ENCODE data around the gene CDC14C. TPM values are rescaled to one million over a fixed set of nuclear protein-coding genes. Genes with fewer than 3 reads are reported as not detected.
A peak's percentile ranks its signal among the peaks of the same experiment; 100 is the strongest.

CDC14C gene
- polyA plus RNA-seq (2013, experiment 1 of 2), result not detected
- not detected for polyA plus RNA-seq (2013, experiment 2 of 2)

- no peak within 1 kb of the TSS for H3K4me2 ChIP-seq (ENCODE audit: insufficient read depth, low read length, poor library complexity, severe bottlenecking)
- H3K36me3 ChIP-seq (replicated peaks in 1 of 2; ENCODE audit: control insufficient read depth in 2 of 2, insufficient read depth in 2 of 2, low read length in 2 of 2), result no peaks in the 10 kb centered on the region
- no peak within 1 kb of the TSS for H2BK15ac ChIP-seq (ENCODE audit: low read length)
- H3K14ac ChIP-seq (ENCODE audit: low read length), result no peak within 1 kb of the TSS
- no peak within 1 kb of the TSS for H3K4ac ChIP-seq (ENCODE audit: low read length)
- peaks cover 0 to under 1% of the 10 kb centered on the region in 2 donors for H3K9me3 ChIP-seq (replicated peaks in 1 of 2; ENCODE audit: control insufficient read depth in 2 of 2, insufficient read depth in 1 of 2, low read depth in 1 of 2, low read length in 2 of 2)
- DNase-seq (ENCODE audit: low spot score), result no peak
- H3K79me1 ChIP-seq (ENCODE audit: low read depth, low read length), result no peaks in the 10 kb centered on the region
- H3K18ac ChIP-seq (ENCODE audit: low read length), result no peak within 1 kb of the TSS
- H2AK5ac ChIP-seq (ENCODE audit: low read depth, low read length), result no peak within 1 kb of the TSS
- no peak within 1 kb of the TSS for H3K23ac ChIP-seq (ENCODE audit: low read depth, low read length, poor library complexity)
- H3K9ac ChIP-seq (ENCODE audit: low read depth, low read length, poor library complexity), result no peak within 1 kb of the TSS
- no peak within 1 kb of the TSS for H3K4me3 ChIP-seq (ENCODE audit: low read length in 2 of 2)
- no peak within 1 kb of the TSS for H2AFZ ChIP-seq (ENCODE audit: low read length)
- H3K27me3 ChIP-seq (ENCODE audit: control insufficient read depth in 3 of 3, insufficient read depth in 3 of 3, low read depth in 1 of 3, low read length in 3 of 3), result no peaks in the 10 kb centered on the region
- no peak within 1 kb of the TSS for H4K91ac ChIP-seq (ENCODE audit: low read depth, low read length, poor library complexity)
- no peak within 1 kb of the TSS for H2BK5ac ChIP-seq (ENCODE audit: low read length)
- no peak within 1 kb of the TSS for H4K8ac ChIP-seq (ENCODE audit: low read depth, low read length)
- H3K27ac ChIP-seq (replicated peaks; ENCODE audit: low read length), result no peak within 1 kb of the TSS
- H3K4me1 ChIP-seq (ENCODE audit: control insufficient read depth in 2 of 2, insufficient read depth in 1 of 2, low read depth in 1 of 2, low read length in 2 of 2), result no peaks in the 10 kb centered on the region
- WGBS, 2 donors (ENCODE audit: extremely low coverage in 2 of 2, insufficient read length in 2 of 2, insufficient replicate concordance in 1 of 2), result no CpG with 5 or more reads among the region's 46 CpGs
- no peak within 1 kb of the TSS for H2BK120ac ChIP-seq (ENCODE audit: low read depth, low read length)
- no peak within 1 kb of the TSS for H2BK12ac ChIP-seq (ENCODE audit: low read length)
Measured at GRCh38 chr7:48924433-48924832, at the start of gene CDC14C. Gene CDC14C (plus strand): TSS chr7:48924547. CDS start chr7:48924673, 126 bp downstream.

- H3K27me3 ChIP-seq (ENCODE audit: control insufficient read depth in 3 of 3, insufficient read depth in 3 of 3, low read depth in 1 of 3, low read length in 3 of 3), result no peaks in the 10 kb centered on the region
Measured at GRCh38 chr7:48875045-48875916, 49.1 kb upstream of the CDC14C start.

GRCh38 chr7:48876087-48876486, 48.3 kb upstream of the CDC14C start:
- H3K4ac ChIP-seq (ENCODE audit: low read length), result no peak overlapping the region
- H3K23ac ChIP-seq (ENCODE audit: low read depth, low read length, poor library complexity), result no peak overlapping the region
- H2BK15ac ChIP-seq (ENCODE audit: low read length), result no peak overlapping the region
- H3K4me1 ChIP-seq (ENCODE audit: control insufficient read depth in 2 of 2, insufficient read depth in 1 of 2, low read depth in 1 of 2, low read length in 2 of 2), result no peaks in the 10 kb centered on the region
- no peak overlapping the region for H3K27ac ChIP-seq (replicated peaks; ENCODE audit: low read length)
- no peak overlapping the region for H2BK5ac ChIP-seq (ENCODE audit: low read length)
- H3K36me3 ChIP-seq (replicated peaks in 1 of 2; ENCODE audit: control insufficient read depth in 2 of 2, insufficient read depth in 2 of 2, low read length in 2 of 2), result no peaks in the 10 kb centered on the region
- H3K9ac ChIP-seq (ENCODE audit: low read depth, low read length, poor library complexity), result no peak overlapping the region
- no peak overlapping the region for H2AFZ ChIP-seq (ENCODE audit: low read length)
- no CpG with 5 or more reads among the region's 3 CpGs for WGBS, 2 donors (ENCODE audit: extremely low coverage in 2 of 2, insufficient read length in 2 of 2, insufficient replicate concordance in 1 of 2)
- no peaks in the 10 kb centered on the region for H3K79me1 ChIP-seq (ENCODE audit: low read depth, low read length)
- H4K91ac ChIP-seq (ENCODE audit: low read depth, low read length, poor library complexity), result no peak overlapping the region
- H3K9me3 ChIP-seq (replicated peaks in 1 of 2; ENCODE audit: control insufficient read depth in 2 of 2, insufficient read depth in 1 of 2, low read depth in 1 of 2, low read length in 2 of 2), result no peaks in the 10 kb centered on the region
- H3K4me3 ChIP-seq (ENCODE audit: low read length in 2 of 2), result no peak overlapping the region
- H2BK12ac ChIP-seq (ENCODE audit: low read length), result no peak overlapping the region
- no peak overlapping the region for H4K8ac ChIP-seq (ENCODE audit: low read depth, low read length)
- no peak for DNase-seq (ENCODE audit: low spot score)
- no peak overlapping the region for H3K4me2 ChIP-seq (ENCODE audit: insufficient read depth, low read length, poor library complexity, severe bottlenecking)
- no peak overlapping the region for H3K18ac ChIP-seq (ENCODE audit: low read length)
- no peak overlapping the region for H3K14ac ChIP-seq (ENCODE audit: low read length)
- no peak overlapping the region for H2BK120ac ChIP-seq (ENCODE audit: low read depth, low read length)
- H3K27me3 ChIP-seq (ENCODE audit: control insufficient read depth in 3 of 3, insufficient read depth in 3 of 3, low read depth in 1 of 3, low read length in 3 of 3), result no peaks in the 10 kb centered on the region
- no peak overlapping the region for H2AK5ac ChIP-seq (ENCODE audit: low read depth, low read length)

More at GRCh38 chr7:48875045-48875916, 49.1 kb upstream of the CDC14C start:
- Histone ChIP-seq H3K27ac (replicated peaks; ENCODE audit: low read length) (no peak overlapping the region), H3K4me2 (ENCODE audit: insufficient read depth, low read length, poor library complexity, severe bottlenecking) (no peak overlapping the region), H2AK5ac (ENCODE audit: low read depth, low read length) (no peak overlapping the region), H2BK15ac (ENCODE audit: low read length) (no peak overlapping the region), H2BK5ac (ENCODE audit: low read length) (no peak overlapping the region), H3K36me3 (replicated peaks in 1 of 2; ENCODE audit: control insufficient read depth in 2 of 2, insufficient read depth in 2 of 2, low read length in 2 of 2) (no peaks in the 10 kb centered on the region), H2AFZ (ENCODE audit: low read length) (no peak overlapping the region), H2BK12ac (ENCODE audit: low read length) (no peak overlapping the region), H3K4me3 (ENCODE audit: low read length in 2 of 2) (no peak overlapping the region), H3K9ac (ENCODE audit: low read depth, low read length, poor library complexity) (no peak overlapping the region), H3K23ac (ENCODE audit: low read depth, low read length, poor library complexity) (no peak overlapping the region), H3K18ac (ENCODE audit: low read length) (no peak overlapping the region), H3K9me3 (replicated peaks in 1 of 2; ENCODE audit: control insufficient read depth in 2 of 2, insufficient read depth in 1 of 2, low read depth in 1 of 2, low read length in 2 of 2) (no peaks in the 10 kb centered on the region), H2BK120ac (ENCODE audit: low read depth, low read length) (no peak overlapping the region), H4K91ac (ENCODE audit: low read depth, low read length, poor library complexity) (no peak overlapping the region), H3K79me1 (ENCODE audit: low read depth, low read length) (no peaks in the 10 kb centered on the region), H4K8ac (ENCODE audit: low read depth, low read length) (no peak overlapping the region), H3K4ac (ENCODE audit: low read length) (no peak overlapping the region), H3K14ac (ENCODE audit: low read length) (no peak overlapping the region), H3K4me1 (ENCODE audit: control insufficient read depth in 2 of 2, insufficient read depth in 1 of 2, low read depth in 1 of 2, low read length in 2 of 2) (no peaks in the 10 kb centered on the region)
- peak; percentile 39 for DNase-seq (ENCODE audit: low spot score)
- no CpG with 5 or more reads among the region's 14 CpGs for WGBS, 2 donors (ENCODE audit: extremely low coverage in 2 of 2, insufficient read length in 2 of 2, insufficient replicate concordance in 1 of 2)

- Histone ChIP-seq H3K4me2 (ENCODE audit: insufficient read depth, low read length, poor library complexity, severe bottlenecking) (no peak overlapping the region), H4K8ac (ENCODE audit: low read depth, low read length) (no peak overlapping the region), H2BK5ac (ENCODE audit: low read length) (no peak overlapping the region), H4K91ac (ENCODE audit: low read depth, low read length, poor library complexity) (no peak overlapping the region), H3K27ac (replicated peaks; ENCODE audit: low read length) (no peak overlapping the region), H2AFZ (ENCODE audit: low read length) (no peak overlapping the region), H3K79me1 (ENCODE audit: low read depth, low read length) (no peaks in the 10 kb centered on the region), H2AK5ac (ENCODE audit: low read depth, low read length) (no peak overlapping the region), H3K9me3 (replicated peaks in 1 of 2; ENCODE audit: control insufficient read depth in 2 of 2, insufficient read depth in 1 of 2, low read depth in 1 of 2, low read length in 2 of 2) (no peaks in the 10 kb centered on the region), H3K4me1 (ENCODE audit: control insufficient read depth in 2 of 2, insufficient read depth in 1 of 2, low read depth in 1 of 2, low read length in 2 of 2) (no peaks in the 10 kb centered on the region), H2BK12ac (ENCODE audit: low read length) (no peak overlapping the region), H2BK120ac (ENCODE audit: low read depth, low read length) (no peak overlapping the region), H3K14ac (ENCODE audit: low read length) (no peak overlapping the region), H3K23ac (ENCODE audit: low read depth, low read length, poor library complexity) (no peak overlapping the region), H3K18ac (ENCODE audit: low read length) (no peak overlapping the region), H2BK15ac (ENCODE audit: low read length) (no peak overlapping the region), H3K27me3 (ENCODE audit: control insufficient read depth in 3 of 3, insufficient read depth in 3 of 3, low read depth in 1 of 3, low read length in 3 of 3) (no peaks in the 10 kb centered on the region), H3K4me3 (ENCODE audit: low read length in 2 of 2) (no peak overlapping the region), H3K9ac (ENCODE audit: low read depth, low read length, poor library complexity) (no peak overlapping the region), H3K4ac (ENCODE audit: low read length) (no peak overlapping the region), H3K36me3 (replicated peaks in 1 of 2; ENCODE audit: control insufficient read depth in 2 of 2, insufficient read depth in 2 of 2, low read length in 2 of 2) (no peaks in the 10 kb centered on the region)
- no CpG with 5 or more reads among the region's 2 CpGs for WGBS, 2 donors (ENCODE audit: extremely low coverage in 2 of 2, insufficient read length in 2 of 2, insufficient replicate concordance in 1 of 2)
- no peak for DNase-seq (ENCODE audit: low spot score)
Measured at GRCh38 chr7:48880851-48881250, 43.5 kb upstream of the CDC14C start.
